GM12865 (cell line): Measurements from ENCODE around the gene SLC2A11.
A peak's percentile ranks its signal among the peaks of the same experiment; 100 is the strongest.
"Not testable (repeated sequence)": the region's sequence is repeated elsewhere in the genome, so short reads cannot be mapped to it uniquely, and the experiment has no call there.

Source experiments
- DNase-seq: peaks from one replicate; pipeline ENCODE4 v3.0.0; 2010; ENCODE audit warnings: low read depth
- H3K4me3 ChIP-seq: 2 replicates; pipeline ENCODE4 v1.5.1; 2011; ENCODE audit warnings: mild to moderate bottlenecking, low read depth, low read length, control low read depth
- CTCF ChIP-seq: IDR thresholded peaks from 2 replicates; pipeline ENCODE4 v1.5.1; 2011; ENCODE audit warnings: low read length, control low read depth, low read depth, inconsistent platforms; ENCODE audit not compliant: insufficient read depth; ENCODE audit errors: missing control alignments

Gene SLC2A11

GRCh38 chr22:23847991-23848864, 9.4 kb upstream of the SLC2A11 start:
- H3K4me3 ChIP-seq, result no peak overlapping the region
- DNase-seq, result no peak
- TF ChIP-seq CTCF, result no peak

GRCh38 chr22:23849009-23850006, 8.4 kb upstream of the SLC2A11 start:
- TF ChIP-seq CTCF, result peak; percentile 96
- DNase-seq, result peak; percentile 84
- H3K4me3 ChIP-seq, result peak overlapping the region; percentile 43

- no peak overlapping the region for H3K4me3 ChIP-seq
- TF ChIP-seq CTCF, result no peak
- DNase-seq, result peak; percentile 80
Observed at GRCh38 chr22:23850136-23850611, 7.5 kb upstream of the SLC2A11 start.

GRCh38 chr22:23856721-23857605, 712 bp upstream of the SLC2A11 start:
- H3K4me3 ChIP-seq, result peak overlapping the region; percentile 62
- peak; percentile 63 for DNase-seq
- TF ChIP-seq CTCF, result no peak

GRCh38 chr22:23858484-23858815, 775 bp downstream of the SLC2A11 start:
- no peak for TF ChIP-seq CTCF
- DNase-seq, result no peak
- peak overlapping the region; percentile 65 for H3K4me3 ChIP-seq

GRCh38 chr22:23859201-23859600, 1.5 kb downstream of the SLC2A11 start:
- no peak overlapping the region for H3K4me3 ChIP-seq
- no peak for TF ChIP-seq CTCF
- DNase-seq, result no peak

GRCh38 chr22:23860187-23860586, 2.5 kb downstream of the SLC2A11 start:
- H3K4me3 ChIP-seq, DNase-seq: not testable (repeated sequence)
